Lung (tissue), 12 donors: ENCODE results near the gene ZNF8. TPM values are rescaled to one million over a fixed set of nuclear protein-coding genes. Genes with fewer than 3 reads are reported as not detected.
A peak's percentile ranks its signal among the peaks of the same experiment; 100 is the strongest.
"Not testable (repeated sequence)": the region's sequence is repeated elsewhere in the genome, so short reads cannot be mapped to it uniquely, and the experiment has no call there.

Experiments used
- ATAC-seq: fragments of 200-7000 bp; cut with Tn5 transposase; one replicate; pipeline ENCODE4 v1.9.1; 2020; ENCODE audit warnings: moderate number of reproducible peaks; ENCODE audit not compliant: insufficient read depth, low FRiP score
- DNase-seq, 3 donors: peaks; one replicate each; pipeline ENCODE4 v3.0.0-alpha.2; 2013 to 2017
- H3K27ac ChIP-seq, 2 donors: one replicate each; pipeline ENCODE4 v1.5.1; 2013; ENCODE audit warnings: mild to moderate bottlenecking in 2 of 2, moderate library complexity in 2 of 2, control low read depth in 1 of 2, inconsistent platforms in 1 of 2, low read depth in 1 of 2, low read length in 1 of 2
- H3K27me3 ChIP-seq, 3 donors: one replicate each; pipeline ENCODE4 v1.5.1; 2013; ENCODE audit warnings: low read length in 2 of 3; ENCODE audit not compliant: control insufficient read depth in 3 of 3, insufficient read depth in 3 of 3
- H3K36me3 ChIP-seq, 4 donors: one replicate each; pipeline ENCODE4 v1.5.1; 2013; ENCODE audit warnings: low read length in 4 of 4, mild to moderate bottlenecking in 1 of 4, moderate library complexity in 1 of 4; ENCODE audit not compliant: control insufficient read depth in 4 of 4, insufficient read depth in 4 of 4
- H3K4me1 ChIP-seq, 5 donors: one replicate each; pipeline ENCODE4 v1.5.1; 2013; ENCODE audit warnings: low read length in 5 of 5, mild to moderate bottlenecking in 2 of 5, moderate library complexity in 1 of 5; ENCODE audit not compliant: control insufficient read depth in 5 of 5, insufficient read depth in 5 of 5
- H3K4me3 ChIP-seq: one replicate; pipeline ENCODE4 v1.5.1; 2013; ENCODE audit warnings: mild to moderate bottlenecking, control low read depth, moderate library complexity
- H3K9ac ChIP-seq, 2 donors: one replicate each; pipeline ENCODE4 v1.5.1; 2013; ENCODE audit warnings: low read length in 2 of 2, control low read depth in 1 of 2; ENCODE audit not compliant: insufficient read depth in 1 of 2
- H3K9me3 ChIP-seq, 4 donors: one replicate each; pipeline ENCODE4 v1.5.1; 2013; ENCODE audit warnings: low read length in 3 of 4, mild to moderate bottlenecking in 1 of 4, moderate library complexity in 1 of 4; ENCODE audit not compliant: control insufficient read depth in 4 of 4, insufficient read depth in 3 of 4
- CTCF ChIP-seq: IDR thresholded peaks from 2 replicates; pipeline ENCODE4 v1.5.1; 2012; ENCODE audit warnings: mild to moderate bottlenecking; ENCODE audit errors: control extremely low read depth, extremely low read depth
- WGBS, 2 donors: extraction: QIAGEN DNeasy Blood & Tissue Kit; methylation state at CpG; one replicate each; pipeline ENCODE4 v1.1.7; 2013; 5-methylcytosine and 5-hydroxymethylcytosine counted together
- polyA plus RNA-seq, 2 donors: library from polyadenylated mRNA; stranded (reverse); fragments of 200-250 nt; gene quantifications; one replicate each; pipeline ENCODE4 v1.2.1, GENCODE V29; 2013
- total RNA-seq, 2 donors: library from RNA; depleted of rRNA in 1 of 2; stranded (reverse); fragments of >200 nt in 1 of 2; gene quantifications; one replicate each; pipeline ENCODE4 v1.2.1, GENCODE V29; 2014 to 2021
- donor health status: control.
- donor health status: control.
- donor health status: Bipolar disorder and iron deficiency.
- donor health status: healthy.
- donor health status: DM: yes; HTN: yes; CAD: no.

The ZNF8 gene
- total and polyA plus RNA-seq, 4 donors = 1.2 to 8.0 (median 3.5) TPM

DNA sequence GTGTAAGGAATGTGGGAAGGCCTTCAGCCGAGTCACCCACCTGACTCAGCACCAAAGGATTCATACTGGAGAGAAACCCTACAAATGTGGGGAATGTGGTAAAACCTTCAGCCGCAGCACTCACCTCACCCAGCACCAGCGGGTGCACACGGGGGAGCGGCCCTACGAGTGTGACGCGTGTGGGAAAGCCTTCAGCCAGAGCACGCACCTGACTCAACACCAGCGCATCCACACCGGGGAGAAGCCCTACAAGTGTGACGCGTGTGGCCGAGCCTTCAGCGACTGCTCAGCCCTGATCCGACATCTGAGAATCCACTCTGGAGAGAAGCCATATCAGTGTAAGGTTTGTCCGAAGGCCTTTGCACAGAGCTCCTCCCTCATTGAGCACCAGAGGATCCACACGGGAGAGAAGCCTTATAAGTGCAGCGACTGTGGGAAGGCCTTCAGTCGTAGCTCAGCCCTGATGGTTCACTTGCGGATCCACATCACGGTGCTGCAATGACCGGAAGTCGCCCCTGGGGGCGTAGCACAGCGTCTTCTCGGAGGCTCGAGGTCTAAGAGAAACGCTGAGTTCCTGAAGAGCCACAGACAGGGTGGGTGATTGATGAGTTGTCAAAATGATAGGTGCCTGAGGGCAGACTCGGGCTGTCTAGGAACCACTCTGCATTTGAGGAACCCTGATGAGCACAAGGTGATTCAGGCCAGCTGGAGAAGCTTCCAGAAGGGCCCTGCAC, 60.2 kb downstream of the ZNF8 start:
- Histone ChIP-seq H3K9me3 (peaks cover 0 to 10% (median 0%) of the 10 kb centered on the region in 4 donors), H3K4me1 (peaks cover 0 to 1% (median 0%) of the 10 kb centered on the region in 5 donors), H3K27ac (no peak overlapping the region), H3K27me3 (no peaks in the 10 kb centered on the region), H3K36me3 (peaks cover 0 to 38% (median 23%) of the 10 kb centered on the region in 4 donors), H3K4me3 (no peak overlapping the region), H3K9ac (no peak overlapping the region)
- DNase-seq (no peak), ATAC-seq (no peak)
- WGBS, 2 donors = 83 to 85% methylated on average over 30 of the region's 30 CpGs
- TF ChIP-seq CTCF = no peak

GRCh38 chr19:58345558-58345957, 66.8 kb downstream of the ZNF8 start:
- H3K27me3 ChIP-seq = peaks cover 0 to 38% (median 35%) of the 10 kb centered on the region in 3 donors
- H3K4me3 ChIP-seq = no peak overlapping the region
- no peak for ATAC-seq
- whole genome bisulfite sequencing, 2 donors = 81 to 87% methylated on average over 5 of the region's 5 CpGs
- H3K9ac ChIP-seq = no peak overlapping the region
- H3K36me3 ChIP-seq = peaks cover 0 to 6% (median 2%) of the 10 kb centered on the region in 4 donors
- H3K27ac ChIP-seq = no peak overlapping the region
- no peak for DNase-seq
- H3K9me3 ChIP-seq = peaks cover 0 to 4% (median 0%) of the 10 kb centered on the region in 4 donors
- no peak for TF ChIP-seq CTCF
- peaks cover 0 to 5% (median 2%) of the 10 kb centered on the region in 5 donors for H3K4me1 ChIP-seq

GRCh38 chr19:58346961-58347929, 68.5 kb downstream of the ZNF8 start:
- H3K4me1 ChIP-seq = peaks cover 0 to 7% (median 2%) of the 10 kb centered on the region in 5 donors
- peaks cover 0 to 6% (median 0%) of the 10 kb centered on the region in 4 donors for H3K36me3 ChIP-seq
- H3K4me3 ChIP-seq = peak overlapping the region; percentile 66
- H3K9ac ChIP-seq = no peak overlapping the region
- peaks cover 0 to 4% (median 0%) of the 10 kb centered on the region in 4 donors for H3K9me3 ChIP-seq
- 2% methylated on average over 67 to 82 of the region's 82 CpGs for WGBS, 2 donors
- H3K27me3 ChIP-seq = peaks cover 0 to 47% (median 44%) of the 10 kb centered on the region in 3 donors
- DNase-seq = peak; percentile 29 to 41 (median 35)
- no peak for TF ChIP-seq CTCF
- H3K27ac ChIP-seq = peak overlapping the region in 1 of 2 donors; percentile 80
- peak; percentile 94 for ATAC-seq

DNA sequence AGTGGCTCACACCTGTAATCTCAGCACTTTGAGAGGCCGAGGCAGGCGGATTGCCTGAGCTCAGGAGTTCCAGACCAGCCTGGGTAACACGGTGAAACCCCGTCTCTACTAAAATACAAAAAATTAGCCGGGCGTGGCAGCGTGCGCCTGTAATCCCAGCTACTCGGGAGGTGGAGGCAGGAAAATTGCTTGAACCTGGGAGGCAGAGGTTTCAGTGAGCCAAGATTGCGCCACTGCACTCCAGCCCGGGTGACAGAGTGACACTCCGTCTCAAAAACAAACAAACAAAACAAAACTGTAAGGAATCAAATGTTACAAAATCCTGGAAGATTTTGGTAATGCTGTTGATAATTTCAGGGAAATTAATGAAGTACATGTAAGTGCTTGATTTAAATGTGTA, 69.3 kb downstream of the ZNF8 start:
- H3K27me3 ChIP-seq = peaks cover 0 to 47% (median 47%) of the 10 kb centered on the region in 3 donors
- not testable (repeated sequence) for H3K9me3 ChIP-seq, H3K9ac ChIP-seq, H3K36me3 ChIP-seq, ATAC-seq, H3K27ac ChIP-seq, H3K4me1 ChIP-seq, DNase-seq
- WGBS, 2 donors = 14 to 20% methylated on average over 12 of the region's 12 CpGs
- H3K4me3 ChIP-seq = peak overlapping the region; percentile 66
